DMS53 (cell line): Measurements from ENCODE around the gene FYB1.

Experiments
- DNase-seq: peaks from one replicate; lab custom pipeline; 2025; lab: John Stamatoyannopoulos, UW

FYB1 gene

DNA sequence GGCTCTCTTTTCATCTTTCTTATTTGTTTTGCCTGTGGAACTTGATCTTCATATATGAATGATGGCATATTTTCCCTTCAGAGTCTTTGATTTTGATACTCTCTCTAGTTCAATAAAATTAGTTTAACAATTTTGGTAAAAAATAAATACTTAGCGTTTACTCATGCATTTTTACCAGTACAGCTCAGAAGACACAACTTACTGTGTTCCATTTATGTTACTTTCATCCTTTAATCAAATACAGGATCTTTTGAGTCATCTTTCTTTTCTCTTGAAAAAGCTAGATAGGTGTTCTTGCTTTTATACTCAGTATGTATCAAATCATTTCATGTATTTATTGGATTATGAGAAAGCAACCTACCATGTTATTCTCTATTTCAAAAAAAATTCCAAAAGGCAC is 98.0 kb downstream of the FYB1 start:
- DNase-seq: no peak

DNA sequence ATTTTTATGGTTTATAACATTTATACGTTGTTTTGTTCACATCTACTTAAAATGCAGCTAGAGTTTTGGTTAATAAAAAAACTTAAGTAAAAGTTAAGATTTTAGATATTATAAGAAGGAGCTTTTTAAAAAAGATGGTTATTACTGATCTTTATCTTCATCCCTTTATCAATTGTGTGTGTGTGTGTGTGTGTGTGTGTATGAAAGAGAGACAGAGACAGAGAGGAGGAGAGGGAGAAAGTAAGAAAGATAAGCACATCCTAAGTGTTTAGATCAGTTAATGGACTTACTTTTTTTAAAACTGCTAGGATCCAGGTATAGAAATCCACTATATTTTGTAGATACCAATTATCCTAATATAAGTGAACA is 99.3 kb downstream of the FYB1 start:
- no peak for DNase-seq

DNA sequence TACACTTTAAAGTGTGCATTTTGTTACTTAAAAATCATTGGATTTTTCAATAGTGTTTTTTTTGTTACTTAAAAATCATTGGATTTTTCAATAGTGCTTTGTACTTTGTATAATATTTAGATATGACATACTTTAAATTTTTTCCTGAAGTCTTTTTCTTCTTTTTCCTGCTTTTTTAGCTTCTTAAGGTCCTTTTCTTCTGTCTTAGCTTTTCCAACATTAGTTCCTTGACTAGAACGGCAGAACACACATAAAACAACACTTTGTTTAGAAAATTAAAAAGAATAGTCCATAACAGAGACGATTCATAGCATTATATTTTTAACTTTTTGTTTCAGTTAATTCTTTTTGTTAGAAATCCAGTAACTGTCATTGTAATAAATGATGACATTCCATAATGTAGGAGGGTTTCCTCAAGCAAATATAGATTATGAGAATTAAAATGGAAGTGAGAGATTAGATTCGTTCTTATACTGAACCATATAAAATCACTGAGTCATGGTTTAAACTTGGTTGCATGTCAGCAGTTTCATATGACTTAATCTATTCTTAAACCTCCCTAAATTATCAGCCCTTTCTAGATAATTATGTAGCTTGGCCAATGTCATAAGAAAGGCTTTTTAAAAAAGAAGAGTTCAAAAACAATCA is 99.8 kb downstream of the FYB1 start:
- no peak for DNase-seq

DNA sequence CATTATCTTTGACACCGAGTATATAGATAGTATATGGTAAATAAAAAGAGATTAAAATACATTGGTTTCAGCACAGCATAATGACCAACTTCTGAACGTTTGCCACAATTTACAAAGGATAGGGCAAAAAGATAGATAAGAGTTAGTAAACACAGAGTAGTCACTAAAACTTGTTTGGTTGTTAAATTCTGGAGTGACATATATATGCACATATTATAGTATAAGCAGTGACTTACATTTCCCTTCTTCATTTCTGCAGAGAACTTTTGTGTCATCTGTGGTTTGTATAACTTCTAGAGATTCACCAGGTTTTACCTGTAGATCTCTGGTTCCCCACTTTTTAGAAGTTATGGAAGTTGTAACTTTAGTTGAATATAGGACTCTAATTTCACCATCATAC is 100.7 kb downstream of the FYB1 start:
- DNase-seq: no peak

DNA sequence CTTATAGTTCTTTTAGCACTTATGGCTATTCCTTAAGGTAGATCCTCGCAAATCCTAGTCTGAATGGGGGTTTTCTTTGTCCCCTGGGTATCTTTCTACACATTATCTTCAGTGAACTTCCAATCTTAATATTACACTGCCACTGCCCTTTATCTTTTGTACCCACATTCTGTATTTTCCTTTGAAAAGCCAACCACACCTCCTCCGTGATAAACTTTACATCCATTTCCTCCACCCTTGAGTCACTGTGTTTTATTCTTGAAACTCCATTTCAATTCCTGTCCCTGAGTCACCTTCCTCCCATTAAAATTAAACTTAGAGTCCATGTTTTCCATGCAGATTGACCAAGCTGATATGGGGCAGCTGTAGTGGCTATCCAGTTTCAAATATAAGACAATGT is 102.0 kb downstream of the FYB1 start:
- DNase-seq: no peak

DNA sequence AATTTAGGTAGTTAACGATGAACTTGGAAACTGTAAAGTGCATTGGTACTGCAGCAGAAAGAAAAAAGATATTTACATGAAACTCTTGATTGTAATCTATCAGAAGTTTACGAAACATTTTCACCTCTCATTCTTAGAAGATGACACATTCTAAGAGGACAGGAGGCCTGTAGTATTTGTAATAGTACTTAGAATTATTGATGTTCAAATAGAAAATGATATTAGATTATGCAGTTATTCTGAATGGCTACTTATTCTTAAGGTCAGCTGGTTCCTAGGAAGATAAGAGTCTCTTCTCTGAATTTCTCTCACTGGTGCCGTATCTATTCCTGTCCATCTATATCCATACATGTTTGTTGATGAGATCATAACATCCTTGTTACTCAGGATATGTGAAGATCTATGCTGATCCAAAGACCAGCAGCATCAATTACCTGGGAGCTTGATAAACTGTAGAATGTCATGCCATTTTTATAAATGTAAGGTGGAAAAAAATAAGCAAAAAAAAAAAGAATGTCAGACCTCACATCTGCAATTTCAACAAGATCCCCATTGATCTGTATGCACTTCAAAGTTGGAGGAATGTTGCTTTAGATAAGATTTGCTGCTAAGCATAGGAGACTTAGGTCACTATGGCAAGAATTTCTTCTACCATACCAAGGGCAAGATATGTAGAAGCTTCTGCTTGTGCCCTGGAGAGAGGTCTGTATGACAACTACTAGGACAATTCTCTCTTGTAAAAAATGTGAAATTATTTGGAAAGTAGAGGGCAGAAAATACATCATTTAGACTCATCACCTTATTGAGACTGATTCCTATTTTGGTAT is 102.8 kb downstream of the FYB1 start:
- DNase-seq: no peak

DNA sequence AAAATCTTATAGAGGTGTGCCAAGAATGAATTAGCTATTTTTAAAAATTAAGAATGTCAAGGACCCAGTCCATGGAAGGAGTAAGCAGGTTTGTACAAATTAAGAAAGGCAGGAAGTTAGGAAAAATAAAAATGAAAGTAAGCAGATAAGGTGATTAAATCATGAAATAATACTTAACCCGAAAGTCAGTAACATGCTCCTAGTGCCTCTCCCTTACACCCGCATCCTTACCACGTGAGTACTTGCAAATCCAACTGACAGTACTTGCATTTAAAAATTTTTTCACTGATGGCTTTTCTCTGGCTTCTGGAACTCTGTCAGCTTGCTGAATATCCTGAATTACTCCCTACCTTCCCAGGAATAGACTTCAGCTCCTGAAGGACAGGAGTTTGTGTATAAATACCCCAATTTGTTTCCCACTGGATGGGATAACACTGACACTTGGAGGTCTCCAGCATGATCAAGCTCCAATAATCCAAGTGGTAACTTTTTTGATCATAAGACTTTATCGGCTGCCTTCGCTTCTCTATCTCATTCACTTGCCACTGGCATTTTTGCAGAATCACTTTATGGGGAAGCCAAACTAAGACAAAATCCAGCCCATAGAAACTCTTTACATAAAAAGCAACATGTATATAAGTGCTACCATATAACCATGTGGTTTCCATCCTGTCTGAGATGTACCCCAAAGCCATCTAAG is 103.6 kb downstream of the FYB1 start:
- no peak for DNase-seq

DNA sequence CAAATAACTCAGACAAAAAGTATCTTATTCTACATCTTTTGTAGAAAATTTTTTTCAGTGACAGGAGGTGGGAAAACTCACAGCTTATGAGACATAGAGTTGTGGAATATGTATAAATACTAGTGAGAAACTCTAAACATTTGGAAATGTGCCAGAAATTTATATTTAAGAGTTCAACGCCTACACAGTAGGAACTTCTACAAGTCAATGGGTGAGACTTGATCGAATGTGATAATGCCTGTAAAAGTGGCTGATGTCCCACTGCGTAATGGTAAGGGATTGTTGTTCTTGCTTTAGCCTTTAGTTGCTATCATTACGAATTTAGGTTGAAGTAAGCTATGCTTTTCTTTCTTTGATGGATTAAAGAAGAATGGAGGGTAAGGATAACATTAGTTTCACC is 105.2 kb downstream of the FYB1 start:
- no peak for DNase-seq

DNA sequence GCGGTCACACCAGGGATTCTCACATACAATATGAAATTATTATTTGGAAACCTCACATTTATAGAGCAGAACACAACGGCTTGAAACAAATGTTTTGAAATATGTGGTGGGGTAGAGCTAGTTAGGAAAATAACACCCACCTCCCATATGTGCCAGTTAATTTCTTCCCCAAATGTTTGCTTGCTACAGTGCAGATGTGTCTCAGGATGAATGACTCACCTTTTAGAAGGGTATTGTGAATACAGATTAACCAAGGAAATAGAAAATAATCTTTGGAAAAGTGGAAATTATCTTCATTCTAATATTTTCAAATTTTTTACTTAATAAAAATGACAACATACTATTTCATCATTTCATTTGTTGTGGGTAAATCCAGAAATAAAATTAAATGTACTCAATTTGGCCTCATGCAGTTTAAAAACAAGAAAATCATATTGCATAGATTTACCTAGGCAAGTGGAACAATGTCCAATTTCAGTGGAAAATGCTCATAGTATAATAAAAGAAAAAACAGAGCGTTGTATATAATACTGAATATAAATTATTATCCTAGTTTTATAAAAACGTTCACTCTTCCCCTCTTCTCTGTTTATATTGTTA is 105.9 kb downstream of the FYB1 start:
- DNase-seq: no peak

DNA sequence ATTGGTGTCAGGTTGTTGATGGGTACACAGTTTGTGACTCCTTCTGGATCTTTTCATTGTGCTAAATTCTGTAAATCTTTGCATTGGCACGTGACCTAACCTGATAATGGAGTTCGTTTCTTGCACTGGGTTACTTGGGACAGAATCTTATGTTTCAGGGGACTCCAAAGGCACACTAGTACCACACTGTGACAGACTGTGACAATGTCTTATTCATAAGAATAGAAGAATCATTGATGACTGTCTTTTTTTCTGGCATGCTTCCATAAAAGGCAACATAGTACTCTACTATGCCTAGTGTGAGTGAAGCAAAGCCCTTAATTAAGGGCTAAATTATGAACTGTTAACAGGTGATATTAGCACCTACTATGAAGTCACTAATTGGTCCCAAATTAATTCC is 109.8 kb downstream of the FYB1 start:
- no peak for DNase-seq

DNA sequence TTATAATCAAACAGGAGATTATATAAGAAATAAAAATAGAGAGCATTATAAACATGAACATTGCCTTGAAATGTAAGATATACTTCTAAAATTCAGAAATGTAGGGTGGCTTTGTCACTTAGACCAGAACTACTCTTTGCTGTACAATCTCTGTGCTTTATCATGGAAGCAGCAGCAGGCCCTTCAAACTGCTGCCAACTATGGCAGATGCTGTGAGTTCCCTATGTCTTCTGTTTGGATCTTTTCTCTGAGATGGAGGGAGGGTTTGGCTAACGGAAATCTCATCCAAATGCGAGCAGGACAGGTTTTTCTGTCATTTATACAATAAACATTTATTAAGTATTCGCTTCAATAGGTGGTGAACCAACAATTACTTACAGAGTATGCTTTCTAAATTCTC is 110.4 kb downstream of the FYB1 start:
- no peak for DNase-seq

DNA sequence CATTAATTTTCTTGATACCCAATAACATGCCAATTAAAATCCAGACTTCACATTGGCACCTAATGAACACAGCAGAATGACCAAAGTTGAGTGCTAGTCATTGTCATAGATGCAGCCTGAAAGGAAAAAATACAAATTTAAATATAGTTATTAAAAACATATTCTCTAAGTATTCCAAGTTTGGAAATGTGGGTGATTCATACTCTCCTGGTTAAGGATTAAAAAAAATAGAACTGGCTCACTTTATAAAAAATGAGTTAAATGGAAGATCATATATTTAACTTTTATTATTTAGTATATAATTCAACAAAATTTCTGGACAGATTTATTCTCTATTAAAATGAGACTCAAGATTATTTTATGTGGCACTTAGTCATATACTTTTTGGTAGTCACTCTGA is 112.0 kb downstream of the FYB1 start:
- DNase-seq: no peak

DNA sequence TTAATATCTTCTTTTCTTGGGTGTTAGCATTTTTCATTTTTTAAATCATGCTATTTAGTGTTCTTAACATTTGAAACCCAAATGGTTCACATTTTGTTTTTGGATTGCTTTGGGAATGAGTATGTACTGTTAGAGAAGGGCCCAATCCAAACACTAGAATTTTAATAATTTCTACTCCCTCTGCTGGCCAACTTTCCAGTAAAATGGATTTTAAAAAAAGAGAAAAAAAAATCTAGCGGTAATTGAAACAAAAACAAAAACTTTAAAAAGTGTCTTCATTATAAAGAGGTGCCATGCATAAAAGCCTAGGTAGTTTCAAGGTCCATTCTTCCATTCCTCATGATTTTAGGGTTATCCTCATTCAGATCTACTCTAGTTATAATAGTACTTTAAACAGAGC is 113.0 kb downstream of the FYB1 start:
- peak; percentile 5 for DNase-seq

DNA sequence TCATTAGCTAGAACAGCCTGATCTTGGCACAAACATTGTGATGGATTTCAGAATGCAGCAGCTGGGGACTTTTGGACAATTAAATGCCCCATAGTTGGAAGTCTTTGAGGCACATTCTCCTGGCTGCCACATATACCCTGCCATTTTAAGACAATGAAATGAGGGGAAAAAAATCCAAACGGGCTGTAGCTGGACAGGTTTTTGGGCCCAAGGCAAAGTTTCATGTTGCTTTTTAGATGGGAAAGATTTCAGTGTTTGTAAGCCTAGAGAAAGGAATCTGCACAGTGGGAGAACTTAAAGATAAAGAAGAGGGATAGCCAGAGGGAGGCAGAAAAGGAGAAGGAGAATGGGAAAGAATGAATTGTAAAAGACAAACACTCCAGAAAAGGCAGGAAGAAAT is 115.1 kb downstream of the FYB1 start:
- no peak for DNase-seq

DNA sequence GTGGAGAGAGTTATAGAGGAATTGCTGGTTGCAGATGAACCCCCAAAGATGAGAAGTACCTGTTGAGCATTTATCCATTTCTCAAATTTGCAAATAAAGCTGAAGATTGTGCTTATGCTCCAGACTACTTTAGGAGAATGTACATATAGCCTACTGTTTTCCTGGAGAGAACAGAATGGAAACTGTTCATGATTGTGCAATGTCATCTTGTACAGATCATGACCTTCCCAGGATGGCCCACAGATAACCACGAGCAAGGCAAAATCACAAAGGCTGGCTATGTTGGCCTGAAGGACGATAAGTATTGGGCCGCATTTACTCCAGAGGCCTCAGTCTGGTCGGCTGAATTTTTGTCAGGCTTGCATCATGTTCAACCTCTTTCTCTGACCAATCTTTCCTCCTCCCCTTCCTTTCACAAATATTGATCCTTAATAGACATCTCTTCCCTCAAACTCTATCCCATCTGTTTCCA is 116.6 kb downstream of the FYB1 start:
- DNase-seq: no peak

DNA sequence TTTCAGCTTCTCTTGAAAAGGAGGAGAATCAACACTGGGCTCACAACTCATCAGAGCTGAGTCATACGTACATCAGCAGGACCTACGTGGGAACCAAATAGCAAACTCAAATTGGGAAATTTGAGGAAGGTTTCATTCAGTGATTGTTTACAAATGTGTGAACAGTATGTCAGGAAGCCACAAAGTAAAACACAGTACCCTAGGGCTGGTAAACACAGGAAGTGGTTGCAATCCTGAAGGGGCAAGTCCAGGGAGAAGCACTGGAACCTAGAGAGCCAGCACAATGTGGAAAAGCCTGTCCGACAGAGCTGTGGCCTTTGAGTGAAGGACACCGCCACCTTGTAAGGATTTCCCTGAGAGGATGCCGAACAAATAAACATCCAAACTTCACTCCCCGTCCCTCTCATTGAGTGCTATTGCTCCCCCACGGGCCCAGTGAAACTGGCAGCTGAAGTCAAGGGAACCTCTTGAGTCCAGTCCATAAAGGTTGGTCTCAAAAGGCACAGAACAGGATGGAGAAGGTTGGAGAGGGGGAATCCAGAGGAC is 118.4 kb downstream of the FYB1 start:
- peak; percentile 78 for DNase-seq

DNA sequence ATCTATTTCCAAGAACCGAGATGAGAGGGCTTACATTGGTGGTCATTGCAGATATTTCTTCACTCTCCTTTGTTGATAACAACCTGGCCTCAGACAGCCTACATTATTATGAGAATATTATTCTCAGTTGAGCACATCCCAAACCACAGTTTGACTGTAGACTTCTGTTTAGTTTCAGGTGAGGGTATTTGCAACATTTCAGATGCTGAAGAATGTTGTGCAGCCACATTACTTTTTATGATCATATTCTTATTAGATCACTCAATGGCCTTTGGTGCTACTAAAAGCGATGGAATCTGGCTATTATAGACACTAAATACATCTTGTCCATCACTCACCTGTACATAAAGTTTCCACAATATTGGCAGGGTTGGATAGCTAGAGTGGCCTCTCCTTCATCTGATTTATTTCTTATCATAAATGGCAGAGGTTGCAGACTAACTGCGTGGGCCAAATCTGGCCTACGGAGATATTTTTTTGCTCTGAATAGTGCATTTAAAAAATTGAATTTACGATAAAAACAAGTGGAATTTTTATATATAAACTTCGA is 119.0 kb downstream of the FYB1 start:
- DNase-seq: no peak

DNA sequence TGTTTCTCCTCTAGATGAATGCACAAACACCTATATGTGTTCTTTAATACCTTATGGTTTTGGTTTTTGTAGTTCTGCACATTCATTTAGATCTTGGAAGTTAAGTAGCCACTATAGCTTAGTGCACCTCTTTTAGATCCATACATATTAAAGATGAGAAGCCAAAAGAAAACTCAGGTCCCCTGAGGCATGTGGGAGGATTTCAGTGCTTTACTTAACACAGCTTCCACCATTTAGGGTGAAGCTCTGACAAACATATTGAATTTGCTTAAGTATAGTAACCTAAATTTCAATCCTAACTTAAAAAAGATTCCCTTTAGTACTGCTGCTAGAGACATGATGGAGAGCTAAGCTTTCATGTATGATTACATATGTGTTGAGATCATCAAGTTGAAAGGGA is 119.5 kb downstream of the FYB1 start:
- DNase-seq: no peak

DNA sequence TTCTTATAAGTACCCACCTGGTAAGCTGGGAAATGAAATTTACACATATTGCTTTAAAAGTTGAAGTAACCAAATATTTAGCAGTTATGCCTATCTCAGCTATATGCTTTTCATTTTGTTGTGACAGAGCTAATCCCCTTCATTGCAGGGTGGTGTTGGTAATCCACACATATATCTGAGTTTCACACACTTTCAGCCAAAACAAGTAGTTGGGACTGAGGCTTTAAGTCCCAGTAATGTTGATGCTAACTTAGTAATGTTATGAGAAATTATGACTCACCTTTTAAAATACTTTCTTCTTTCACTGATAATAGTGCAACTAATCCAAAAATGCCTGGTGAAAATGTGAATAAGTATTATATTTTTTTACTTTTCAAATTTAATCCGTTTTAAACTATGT is 126.0 kb downstream of the FYB1 start:
- DNase-seq: no peak

DNA sequence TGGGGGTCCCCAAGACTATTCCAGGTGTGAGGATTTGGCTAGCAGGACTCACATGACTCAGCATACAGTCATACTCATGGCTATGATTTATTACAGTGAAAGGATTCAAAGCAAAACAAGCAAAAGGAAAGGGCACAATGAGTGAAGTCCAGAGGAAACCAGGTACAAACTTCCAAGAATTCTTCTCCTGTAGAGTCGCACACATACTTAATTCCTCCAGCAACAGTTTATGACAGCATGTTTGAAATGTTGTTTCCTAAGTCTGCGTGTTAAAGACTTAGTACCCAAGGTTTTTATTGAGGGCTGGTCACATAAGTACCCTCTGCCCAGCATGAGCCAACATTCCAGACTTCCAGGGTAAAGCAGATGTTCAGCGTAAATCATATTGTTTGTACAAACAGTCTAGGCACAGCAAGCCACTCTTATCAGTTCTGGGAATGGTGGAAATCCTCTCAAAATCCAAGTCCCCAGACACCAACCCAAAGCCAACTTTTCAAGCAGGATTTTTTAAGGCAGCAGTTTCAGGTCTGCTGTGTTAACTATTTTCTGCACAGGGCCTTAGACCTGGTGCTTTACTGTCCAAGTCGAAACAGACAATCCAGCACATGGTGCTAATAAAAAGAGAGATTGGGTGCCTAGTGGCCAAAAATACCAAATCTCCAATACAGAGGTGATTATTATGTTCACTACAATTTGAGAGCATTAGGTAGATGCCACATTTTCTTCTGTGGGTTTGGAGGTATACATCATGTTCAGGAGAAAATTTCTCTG is 126.6 kb downstream of the FYB1 start:
- peak; percentile 42 for DNase-seq

DNA sequence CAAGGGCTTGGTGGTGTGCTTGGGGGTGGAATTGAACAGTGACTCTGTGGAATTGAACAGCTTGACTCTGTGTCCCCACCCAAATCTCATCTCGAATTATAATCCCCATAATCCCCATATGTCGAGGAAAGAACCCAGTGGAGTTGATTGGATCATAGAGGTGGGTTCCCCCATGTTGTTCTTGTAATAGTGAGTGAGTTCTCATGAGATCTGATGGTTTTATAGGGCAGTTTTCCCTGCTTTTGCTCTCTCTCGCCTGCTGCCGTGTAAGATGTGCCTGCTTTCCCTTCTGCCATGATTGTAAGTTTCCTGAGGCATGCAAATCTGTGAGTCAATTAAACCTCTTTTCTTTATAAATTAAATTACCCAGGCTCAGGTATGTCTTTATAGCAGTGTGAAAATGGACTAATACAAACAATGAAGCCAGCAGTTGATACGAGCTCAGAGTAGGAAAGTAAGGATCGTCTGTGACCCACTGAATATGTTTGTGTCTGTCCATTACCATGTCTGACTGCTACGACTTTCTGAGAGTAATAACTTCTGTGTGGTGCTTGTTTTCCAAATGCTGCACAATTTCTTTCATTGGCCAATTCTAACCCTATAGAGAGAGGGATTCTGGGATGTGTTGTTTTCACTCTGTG is 127.3 kb downstream of the FYB1 start:
- DNase-seq: no peak
